ENCODE measurements around the gene P4HB.

Gene P4HB

DNA sequence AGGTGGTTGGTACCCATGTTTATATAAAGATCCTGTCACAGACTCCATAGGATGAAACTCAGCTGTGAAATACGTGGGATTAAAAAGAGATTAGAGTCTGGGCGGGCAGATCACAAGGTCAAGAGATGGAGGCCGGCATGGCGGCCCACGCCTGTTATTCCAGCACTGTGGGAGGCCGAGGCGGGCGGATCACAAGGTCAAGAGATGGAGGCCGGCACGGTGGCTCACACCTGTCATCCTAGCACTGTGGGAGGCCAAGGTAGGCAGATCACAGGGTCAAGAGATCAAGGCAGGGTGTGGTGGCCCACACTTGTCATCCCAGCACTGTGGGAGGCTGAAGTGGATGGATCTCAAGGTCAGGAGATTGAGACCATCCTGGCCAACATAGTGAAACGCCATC, 35.1 kb upstream of the P4HB start:
- DNase-seq: no peak

DNA sequence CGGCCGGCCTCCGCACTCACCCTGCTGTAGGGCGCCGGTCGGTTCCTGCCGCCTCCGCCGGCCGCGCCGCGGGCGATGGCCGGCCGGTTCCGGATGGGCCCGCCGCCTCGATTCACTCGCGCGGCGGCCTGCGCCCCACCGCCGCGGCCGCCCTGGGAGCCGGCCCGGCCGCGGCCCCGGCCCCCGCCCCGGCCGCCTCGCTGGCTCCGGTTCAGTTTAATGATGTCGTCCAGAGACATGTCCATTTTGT, 30.9 kb upstream of the P4HB start:
- no peak for DNase-seq

DNA sequence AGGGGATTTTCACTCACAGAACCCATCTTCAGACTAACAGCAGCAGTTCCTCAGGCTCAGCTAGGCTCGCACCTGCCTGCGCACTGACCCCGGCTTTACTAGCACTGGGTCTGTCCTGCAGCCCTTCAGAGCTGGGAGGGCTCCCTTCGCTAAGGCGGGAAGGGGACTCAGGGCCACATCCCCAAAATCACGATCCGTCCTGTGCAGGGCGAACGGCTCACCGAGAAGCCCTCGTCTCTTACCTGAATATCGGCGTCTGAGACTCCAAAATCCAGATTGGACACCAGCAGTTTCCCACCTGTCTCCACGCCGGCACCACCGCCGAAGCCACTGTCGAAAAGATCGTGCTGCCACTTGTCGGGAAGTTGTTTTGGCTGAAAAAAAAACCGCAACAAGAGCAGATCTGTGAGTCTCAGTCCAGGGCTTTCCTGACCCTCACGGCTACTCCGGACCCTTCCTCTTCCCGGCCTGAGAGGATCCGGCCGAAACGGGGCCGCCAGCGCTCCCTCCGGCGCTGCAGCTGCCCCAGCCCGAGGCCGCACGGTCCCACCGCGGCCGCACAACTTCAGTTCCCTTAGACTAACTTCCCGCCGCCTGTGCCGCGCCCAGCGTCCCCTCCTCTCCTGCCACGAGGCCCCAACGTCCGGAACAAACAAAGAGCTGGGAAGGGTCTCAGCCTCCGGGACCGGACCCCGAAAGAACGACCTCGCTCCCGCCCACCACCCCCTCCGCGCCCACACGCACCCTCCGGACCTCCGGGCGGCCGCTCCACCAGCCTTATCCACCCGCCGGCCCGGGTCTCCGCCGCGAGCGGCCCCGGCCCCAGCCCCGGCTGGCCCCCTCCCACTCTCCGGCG, 30.3 kb upstream of the P4HB start:
- no peak for DNase-seq

DNA sequence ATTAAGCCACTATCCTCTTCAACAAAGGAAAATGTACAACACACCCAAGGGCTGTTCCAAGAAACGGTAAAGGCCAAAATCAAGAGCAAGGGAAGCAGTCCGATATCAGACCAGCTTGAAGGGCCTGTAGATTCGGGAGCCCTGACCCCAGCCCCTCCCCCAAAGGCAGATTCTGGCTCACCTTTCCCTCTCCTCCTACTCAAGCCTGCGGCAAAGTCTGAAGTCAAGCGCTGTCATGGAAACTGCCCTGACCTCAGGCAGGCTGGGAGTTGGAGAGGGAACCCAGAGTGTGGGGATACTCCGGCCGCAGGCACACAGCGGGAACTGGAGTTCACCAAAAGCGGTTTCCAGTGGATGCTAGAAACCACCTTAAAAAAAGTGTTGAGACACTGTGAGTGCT, 29.3 kb upstream of the P4HB start:
- DNase-seq: no peak

DNA sequence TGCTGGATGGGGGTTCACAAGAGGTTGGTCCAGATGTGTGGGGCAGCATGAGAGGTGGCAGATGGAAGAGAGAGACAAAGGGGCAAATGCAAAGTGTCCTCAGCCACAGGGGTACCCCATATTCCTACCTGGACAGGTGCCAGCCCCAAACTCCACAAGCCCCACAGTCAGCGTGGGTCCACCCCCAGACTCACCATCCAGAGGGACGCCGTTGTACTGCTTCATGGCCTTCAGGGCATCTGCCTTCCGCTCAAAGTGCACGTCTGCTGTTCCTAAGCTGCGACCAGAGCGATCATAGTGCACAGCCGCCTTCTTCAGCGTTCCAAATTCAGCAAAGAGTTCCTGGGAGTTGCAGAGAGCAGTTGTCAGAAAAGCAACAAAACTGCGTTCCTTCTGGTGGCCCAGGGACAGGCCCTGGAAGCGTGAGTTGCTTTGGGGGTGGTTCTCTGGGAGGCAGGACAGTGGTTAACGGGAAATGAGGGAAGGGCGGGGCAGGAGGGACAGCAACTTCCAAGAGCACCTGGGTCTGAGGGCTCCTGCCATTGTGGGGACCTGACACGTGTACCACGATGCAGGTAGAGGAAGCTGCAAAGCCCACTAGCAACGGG, 28.8 kb upstream of the P4HB start:
- no peak for DNase-seq

DNA sequence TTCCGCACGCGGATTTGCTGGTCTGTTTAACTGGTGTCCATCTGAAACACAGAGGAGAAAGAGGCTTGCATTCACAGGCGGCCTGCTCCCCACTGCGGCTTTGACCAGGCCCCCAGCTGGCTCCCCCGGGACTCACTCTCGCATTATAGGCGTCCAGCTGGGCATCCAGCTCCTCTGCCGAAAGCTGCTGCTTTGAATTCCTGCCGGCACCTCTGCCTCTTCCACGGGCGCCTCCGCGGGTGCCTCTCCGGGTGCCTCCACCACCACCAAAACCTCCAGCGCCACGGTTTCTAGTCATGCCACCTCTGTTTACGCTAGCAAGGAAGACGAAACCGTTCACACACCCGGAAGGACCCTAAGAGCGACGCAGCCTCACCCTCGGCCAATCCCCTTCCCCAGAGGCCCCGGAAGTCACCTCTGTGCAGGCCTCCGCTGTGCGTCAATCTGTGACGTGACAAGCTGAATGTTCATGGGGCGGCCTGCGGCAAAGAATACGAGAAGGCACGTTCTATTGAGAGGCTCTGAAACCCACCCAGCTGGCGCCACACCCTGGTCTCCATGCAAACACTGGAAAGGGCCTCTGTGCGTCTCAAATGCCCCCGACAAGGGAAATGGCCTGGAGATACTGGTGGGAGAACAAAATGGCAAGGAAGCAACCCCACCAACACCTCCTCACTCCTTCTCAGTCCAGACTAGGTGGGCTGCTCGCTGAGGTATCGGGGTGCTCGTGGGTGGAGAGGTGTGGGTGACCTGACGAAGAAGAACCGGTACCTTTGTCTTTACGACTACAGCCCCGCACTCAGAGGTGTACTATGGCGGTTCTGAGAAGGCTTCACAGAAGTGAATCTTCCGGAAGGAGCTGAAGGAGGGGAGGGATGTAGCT, 28.0 kb upstream of the P4HB start:
- no peak for DNase-seq

DNA sequence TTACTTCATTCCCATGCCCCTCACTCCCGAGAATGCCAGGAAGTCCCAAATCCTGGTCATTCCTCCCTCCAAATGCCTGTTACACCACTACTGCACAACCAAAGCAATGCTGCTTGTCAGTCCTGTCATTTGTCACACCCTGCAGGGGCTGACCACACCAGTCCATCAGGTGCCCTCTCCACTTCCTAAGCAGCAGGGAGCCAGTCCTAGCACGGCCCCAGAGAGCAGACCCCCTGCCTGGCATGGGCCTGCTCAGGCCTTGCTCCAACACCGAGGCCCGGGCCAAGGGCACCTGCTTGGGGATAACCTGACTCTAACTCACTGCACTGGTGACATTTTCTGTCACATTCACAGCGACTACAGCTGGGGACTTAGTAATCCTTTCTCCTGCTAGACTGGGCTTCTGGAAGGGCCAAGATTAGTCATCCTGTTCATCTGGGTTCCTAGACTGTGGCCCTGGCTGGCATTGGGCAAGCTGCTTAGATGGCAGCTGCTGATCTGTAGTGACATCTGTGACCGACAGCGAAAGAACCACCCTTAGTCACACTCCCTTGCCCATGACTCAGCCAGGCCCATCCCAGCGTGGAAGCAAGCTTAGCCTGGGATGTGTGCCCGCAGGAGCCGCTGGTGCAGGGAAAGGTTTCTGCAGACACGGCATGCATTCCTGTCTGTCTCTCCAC, 25.7 kb upstream of the P4HB start:
- no peak for DNase-seq

DNA sequence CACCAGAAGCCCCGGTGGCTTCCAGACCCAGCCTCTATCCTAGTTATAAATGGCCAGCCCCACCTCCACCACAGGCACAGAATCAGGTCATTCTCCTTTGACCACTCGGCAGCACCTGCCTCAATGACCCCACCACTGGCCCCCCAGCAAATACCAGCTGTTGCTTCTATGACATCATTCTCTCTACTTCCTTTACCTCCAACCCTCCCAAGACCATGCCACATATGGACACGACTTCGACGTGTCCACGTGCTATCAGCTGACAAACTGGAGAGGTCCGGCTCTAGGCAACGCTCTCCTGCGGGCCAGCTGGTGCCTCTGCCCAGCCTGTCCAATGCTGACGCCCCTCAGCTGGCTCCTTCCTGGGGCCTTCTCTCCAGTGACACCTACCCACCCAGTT, 25.1 kb upstream of the P4HB start:
- no peak for DNase-seq

DNA sequence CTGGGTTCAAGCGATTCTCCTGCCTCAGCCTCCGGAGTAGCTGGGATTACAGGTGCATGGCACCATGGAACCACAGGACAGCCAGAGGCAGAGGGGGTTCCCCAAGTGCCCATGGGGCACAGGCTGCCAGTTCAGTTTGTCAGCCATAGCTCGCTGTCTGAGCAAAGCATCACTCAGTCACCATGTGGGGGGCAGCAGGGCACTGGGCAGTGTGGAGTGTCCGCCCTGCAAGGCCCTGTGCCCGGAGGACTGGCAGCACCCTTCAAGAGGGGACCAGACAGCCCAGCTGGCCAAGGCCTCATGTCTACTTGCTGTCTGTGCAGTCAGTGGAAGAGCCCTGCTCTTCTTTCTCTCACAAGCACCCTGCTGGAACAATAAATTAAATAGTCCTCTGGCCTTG, 24.6 kb upstream of the P4HB start:
- no peak for DNase-seq

DNA sequence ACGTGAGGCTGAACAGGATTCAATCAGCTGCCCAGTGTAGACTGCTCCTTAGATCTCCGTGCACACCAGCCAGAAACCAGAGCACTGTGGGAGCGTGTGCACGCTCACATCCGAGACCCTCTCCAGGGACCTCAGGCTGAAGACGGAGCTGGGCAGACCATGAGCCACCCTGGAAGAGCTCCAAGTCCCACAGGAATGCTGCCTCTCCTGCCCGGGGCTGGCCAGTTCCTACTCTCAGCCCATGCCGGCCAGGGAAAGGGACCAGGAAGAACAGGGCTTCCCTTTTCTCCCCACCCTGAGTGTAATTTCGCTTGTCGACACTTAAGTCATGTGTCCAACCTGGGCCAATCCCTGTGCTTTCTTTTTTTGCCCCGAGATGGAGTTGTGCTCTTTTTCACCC, 24.2 kb upstream of the P4HB start:
- DNase-seq: no peak

DNA sequence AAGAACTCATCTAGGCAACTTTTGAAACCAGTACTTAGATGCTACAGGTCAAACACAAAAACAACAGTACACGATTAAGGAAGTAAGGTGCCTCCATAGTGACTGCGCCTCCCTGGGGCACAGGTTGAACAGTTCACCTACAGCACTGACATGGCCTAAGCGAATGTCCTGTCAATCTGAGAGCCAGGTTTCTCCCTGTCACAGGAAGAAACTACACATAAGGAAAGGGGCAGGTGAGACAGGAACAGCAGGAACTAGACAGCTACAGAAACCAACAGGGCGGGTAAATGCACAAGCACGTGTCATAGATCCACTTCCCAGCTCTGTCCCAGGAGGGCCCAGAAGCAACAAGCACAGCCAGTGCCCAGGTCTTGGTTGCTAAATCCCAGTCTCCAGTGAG, 18.8 kb upstream of the P4HB start:
- no peak for DNase-seq

DNA sequence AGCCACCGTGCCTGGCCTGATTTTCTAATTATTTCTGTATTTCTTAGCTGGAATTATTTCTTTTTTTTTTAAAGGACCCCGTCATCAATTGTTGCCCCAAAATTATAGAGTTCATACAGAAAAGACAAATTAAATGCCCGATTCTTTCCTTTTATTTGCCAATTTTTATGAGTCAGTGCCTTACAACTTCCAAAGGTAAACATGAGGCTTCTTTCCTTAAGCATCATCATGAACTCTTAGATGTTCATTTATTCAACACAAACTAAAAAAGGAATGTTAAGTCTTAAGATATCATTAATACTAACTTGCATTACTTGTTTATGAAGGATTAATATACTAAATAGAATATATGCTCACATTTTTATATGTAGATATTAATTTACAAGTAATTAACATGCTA, 18.0 kb upstream of the P4HB start:
- DNase-seq: no peak

DNA sequence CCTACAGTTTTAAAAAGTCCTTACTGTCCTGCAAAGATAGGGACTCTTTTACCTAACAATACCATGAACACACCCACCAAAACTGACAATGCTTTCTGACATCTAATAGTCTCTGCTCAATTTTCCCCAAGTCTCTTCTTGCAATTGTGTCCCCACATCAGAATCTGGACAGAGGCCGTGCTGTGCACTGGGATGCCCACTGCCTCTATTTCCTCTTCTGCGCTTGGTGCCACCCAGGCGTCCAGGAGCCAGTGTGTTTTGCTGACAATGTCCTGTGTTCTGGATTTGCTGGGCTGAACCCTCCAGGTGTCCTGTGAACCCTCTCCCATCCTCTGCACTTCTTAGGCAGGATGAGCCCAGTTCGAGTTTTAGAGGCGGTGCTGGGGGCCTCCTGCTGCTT, 17.2 kb upstream of the P4HB start:
- DNase-seq: no peak

DNA sequence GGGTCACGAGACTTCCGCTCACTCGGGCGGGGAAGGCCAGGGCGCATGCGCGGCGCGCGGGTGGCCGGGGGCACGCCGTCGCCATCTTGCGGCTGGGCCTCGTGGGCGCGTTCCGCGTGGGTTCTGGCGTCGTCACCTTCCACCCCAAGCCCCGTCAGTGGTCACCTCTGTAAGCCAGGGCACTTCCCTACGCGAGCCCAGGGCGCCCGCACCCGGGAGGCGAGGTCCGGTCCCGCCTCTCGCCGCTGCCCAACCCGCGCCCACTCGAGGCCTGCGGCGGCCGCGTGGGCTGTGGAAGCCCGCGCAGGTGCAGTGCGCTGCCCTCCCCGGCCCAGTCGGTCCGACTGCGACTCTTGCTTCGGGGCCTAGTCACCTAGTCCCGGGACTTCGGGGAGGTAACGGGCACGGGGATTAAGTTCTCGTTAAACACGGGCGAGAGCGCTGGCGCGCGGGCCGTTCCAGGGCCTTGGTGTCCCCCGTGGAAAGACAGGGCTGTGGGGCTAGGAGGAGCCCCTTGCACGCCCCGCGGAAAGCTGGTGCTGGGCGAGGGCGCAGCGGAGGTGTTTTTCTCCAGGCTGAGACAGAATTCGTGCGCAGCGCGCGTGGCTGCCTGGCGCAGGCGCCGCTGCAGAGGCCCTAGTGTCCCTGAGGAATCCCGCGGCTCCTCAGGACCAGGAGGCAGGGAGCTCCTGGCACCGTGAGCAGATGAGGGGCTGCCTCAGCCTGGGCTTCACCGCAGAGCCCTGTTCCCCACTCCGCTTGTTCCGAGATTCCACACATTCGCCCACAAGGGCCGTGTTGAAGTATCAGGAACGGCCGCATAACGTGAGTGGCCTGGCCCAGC, 11.3 kb upstream of the P4HB start:
- DNase-seq: peak; percentile 88 to 95 (median 92)

DNA sequence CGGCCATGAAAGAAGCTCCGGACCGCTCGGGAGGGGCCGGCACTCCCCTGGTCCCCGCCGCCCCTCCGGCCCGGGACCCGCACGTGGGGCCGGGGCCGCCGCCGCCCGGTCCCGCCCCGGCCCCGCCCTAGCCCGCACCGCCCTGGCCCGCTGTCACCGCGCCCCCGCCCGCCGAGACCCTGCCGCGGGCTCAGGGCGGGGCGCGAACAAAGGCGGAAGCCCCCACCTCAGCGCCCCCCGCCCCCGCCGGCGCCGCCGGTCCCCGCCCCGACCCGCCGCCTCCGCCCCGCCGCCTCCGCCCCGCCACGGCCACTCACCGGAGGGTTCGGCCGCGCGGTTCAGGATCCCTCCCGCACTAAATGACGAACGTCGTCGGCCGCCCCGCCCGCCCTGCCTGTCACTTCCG, 10.6 kb upstream of the P4HB start, which contains the start of gene ARHGDIA:
ARHGDIA (minus strand) TSS at position 357 of the 406 bp plus-strand sequence. CDS start 1,407 bp downstream, outside the sequence.
- DNase-seq: no peak

DNA sequence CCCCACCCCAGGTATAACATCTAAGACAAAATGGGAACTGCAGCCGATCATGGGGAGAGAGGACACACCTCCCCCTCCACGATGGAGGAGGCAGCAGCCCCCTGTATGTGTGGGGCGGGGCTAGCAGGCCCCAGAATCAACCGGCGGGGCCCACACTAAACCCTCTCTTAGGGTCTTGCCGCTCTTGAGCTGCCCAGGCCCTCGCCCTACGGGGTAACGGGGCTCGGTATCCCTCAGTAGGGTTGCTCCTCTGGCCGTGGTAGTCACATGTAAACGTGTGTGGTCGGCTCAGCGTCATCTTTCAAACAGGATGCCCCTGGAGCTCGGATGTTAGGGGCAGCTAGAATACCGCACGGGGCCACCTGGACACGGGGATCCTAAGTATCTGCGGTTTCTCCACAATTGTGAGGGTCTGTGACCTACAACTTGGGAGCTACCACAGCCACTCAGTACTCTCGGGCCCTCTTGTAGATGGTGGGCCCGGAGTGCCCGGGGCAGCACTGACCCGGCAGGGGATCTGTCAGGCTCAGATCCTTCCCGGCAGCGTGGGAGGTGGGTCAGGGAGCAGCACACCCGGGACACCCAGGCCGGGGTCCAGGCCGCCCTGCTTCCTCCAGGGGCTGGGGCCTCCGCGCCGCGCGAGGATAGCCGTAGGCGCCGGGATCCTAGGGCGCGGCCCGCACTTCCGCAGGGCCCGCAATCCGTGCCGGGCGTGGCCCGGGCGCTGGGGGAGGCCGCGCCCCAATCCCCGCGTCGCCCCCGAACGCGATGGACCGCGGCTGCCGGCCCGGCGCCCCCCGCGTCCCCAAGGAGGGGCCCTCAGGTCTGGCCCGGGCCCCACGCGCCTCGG, 10.0 kb upstream of the P4HB start:
- peak in 1 of 4 experiments; percentile 29 for DNase-seq

DNA sequence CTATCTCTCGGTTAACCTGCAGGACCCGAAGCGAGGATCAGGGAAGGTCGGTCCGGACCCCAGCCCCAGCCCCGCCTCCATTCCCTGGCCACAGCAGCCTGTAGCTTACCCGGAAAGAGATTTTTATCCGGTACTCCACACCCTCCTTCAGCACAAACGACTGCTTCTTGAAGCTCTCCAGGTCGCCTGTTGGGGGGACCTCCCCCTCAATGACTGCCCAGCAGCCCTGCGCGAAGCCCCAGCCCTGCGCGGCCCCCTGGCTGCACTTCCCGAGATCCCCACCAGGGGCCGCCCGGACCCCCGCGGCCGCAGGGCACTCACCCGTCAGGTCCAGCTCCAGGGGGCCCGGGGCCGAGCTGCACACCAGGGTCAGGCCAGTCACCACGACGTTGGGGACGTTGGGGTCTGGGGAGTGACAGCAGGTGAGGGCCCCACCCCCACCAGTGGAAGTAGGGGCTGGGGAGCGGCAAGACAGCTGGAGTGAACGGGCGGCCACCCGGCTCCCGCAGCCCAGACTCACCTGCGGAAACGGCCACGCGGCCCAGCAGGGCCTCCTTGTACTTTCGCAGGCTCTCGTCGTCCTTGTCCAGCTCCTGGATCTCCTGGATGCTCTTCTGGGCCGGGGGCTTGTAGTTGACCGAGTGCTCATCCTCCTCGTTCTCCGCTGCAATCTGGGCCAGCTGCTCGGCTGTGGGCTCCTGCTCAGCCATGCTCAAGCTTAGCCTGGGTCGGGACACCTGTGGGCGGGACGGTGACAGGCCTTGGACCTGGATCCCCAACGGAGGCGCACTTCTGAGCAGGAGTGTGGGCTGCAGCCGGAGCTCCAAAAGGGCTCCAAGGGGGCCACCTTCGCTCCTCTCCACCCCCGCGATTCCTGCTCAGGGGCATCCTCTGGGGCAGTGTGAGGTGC, 9.1 kb upstream of the P4HB start:
- peak in 2 of 4 experiments; percentile 24 to 28 for DNase-seq

DNA sequence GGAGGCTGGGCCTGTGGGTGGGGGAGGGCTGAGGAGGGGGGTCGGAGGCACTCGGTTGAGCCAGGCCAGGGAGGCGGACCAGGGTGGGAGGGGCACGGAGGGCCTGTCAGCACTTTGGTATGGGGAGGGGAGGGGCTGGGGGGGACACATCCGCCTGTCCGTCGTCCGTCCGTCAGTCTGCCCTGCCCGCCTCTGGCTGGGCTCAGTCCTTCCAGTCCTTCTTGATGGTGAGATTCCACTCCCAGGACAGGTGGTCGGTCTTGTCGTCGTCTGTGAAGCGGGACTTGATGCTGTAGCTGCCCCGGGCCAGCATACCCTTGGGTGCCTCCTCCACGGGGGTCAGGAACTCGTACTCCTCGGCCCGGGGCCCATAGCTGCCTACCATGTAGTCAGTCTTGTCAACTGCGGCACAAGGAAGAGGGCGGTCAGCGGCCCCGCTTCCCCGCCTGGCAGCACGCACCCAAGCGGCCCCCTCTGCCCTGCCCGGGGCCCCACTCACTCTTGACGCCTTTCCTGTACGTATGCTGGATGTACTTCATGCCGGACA, 8.4 kb upstream of the P4HB start:
- DNase-seq: no peak

DNA sequence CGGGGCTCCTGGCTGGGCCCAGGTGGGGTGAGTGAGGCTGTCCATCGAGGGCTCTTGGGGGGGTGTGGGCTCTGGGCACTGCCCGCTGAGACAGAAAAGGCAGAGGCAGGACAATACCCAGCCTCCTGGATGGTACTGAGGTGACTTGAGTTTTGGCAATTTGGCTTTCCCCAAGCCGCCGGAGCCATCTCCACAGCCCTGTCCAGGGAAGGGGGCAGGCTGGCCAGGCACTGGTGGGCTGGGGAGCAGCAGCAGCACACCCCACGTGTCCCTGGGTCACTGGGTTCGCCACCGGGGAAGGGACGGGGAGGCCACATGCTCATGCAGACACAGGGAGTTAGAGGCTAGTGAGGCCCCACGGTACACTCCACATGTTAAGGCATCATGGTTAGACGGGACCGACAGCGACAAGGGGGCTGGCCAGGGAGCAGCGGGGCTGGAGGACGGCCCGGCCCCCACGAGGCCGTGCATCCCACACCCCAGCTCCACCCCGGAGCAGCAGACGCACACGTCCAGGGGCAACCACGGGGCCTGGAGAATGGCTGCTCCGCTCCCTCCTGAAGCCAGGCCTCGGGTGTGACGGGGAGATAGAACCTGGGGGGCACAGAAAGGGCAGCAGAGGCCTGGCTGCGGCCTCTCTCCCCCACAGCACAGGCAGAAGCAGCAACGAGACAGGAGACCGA, 7.8 kb upstream of the P4HB start:
- no peak for DNase-seq
